Stomach (tissue), 9 donors: Measurements from ENCODE around the gene AATF. TPM values are rescaled to one million over a fixed set of nuclear protein-coding genes. Genes with fewer than 3 reads are reported as not detected.

Experiments used
- DNase-seq, 2 donors: peaks; one replicate each; pipeline versions ENCODE4 v3.0.0 to v3.0.0-alpha.2; 2013 to 2019
- H3K27ac ChIP-seq, 5 donors: fragments of 200-600 bp in 4 of 5; sonication (generic) in 4 of 5; one replicate each; pipeline ENCODE4 v1.5.1; 2013 to 2019; ENCODE audit warnings: mild to moderate bottlenecking in 1 of 5, moderate library complexity in 1 of 5
- H3K27me3 ChIP-seq, 3 donors: fragments of 200-600 bp; sonication (generic); one replicate each; pipeline ENCODE4 v1.5.1; 2017 to 2019; ENCODE audit warnings: mixed run types in 1 of 3
- H3K36me3 ChIP-seq, 4 donors: fragments of 200-600 bp; sonication (generic); 1 replicate in 3 of 4; 2 replicates in 1 of 4; pipeline ENCODE4 v1.5.1; 2016 to 2019
- H3K4me1 ChIP-seq, 4 donors: fragments of 200-600 bp; sonication (generic); one replicate each; pipeline ENCODE4 v1.5.1; 2016 to 2019
- H3K4me3 ChIP-seq, 4 donors: fragments of 200-600 bp; sonication (generic) in 3 of 4; one replicate each; pipeline ENCODE4 v1.5.1; 2016 to 2019; ENCODE audit warnings: mild to moderate bottlenecking in 1 of 4
- H3K9me3 ChIP-seq, 4 donors: fragments of 200-600 bp; sonication (generic); one replicate each; pipeline ENCODE4 v1.5.1; 2016 to 2019
- EP300 ChIP-seq: sonication (generic); formaldehyde crosslinking; IDR thresholded peaks from one replicate; pipeline ENCODE4 v1.6.1; 2017; ENCODE audit warnings: antibody characterized with exemption
- POLR2A ChIP-seq, 4 donors: fragments of 450-650 bp; IDR thresholded peaks; one replicate each; pipeline ENCODE4 v1.6.1; 2016; ENCODE audit warnings: antibody characterized with exemption in 4 of 4, control low read depth in 2 of 4, mild to moderate bottlenecking in 1 of 4, moderate library complexity in 1 of 4
- POLR2AphosphoS5 ChIP-seq, 3 donors: sonication (generic); formaldehyde crosslinking; IDR thresholded peaks; one replicate each; pipeline ENCODE4 v1.6.1; 2016; ENCODE audit warnings: antibody characterized with exemption in 3 of 3
- WGBS, 5 donors: extraction: QIAGEN DNeasy Blood & Tissue Kit in 3 of 5; methylation state at CpG; one replicate each; pipeline versions ENCODE4 v1.1.5 to v1.1.7; 2013 to 2018; 5-methylcytosine and 5-hydroxymethylcytosine counted together
- intact Hi-C: fragments of 100-400 bp; cut with DNase I; formaldehyde crosslinking; loops from one replicate; pipeline ENCODE4 v1.15.1; 2023; ENCODE audit warnings: low total_unique reads
- polyA plus RNA-seq, 3 donors: library from polyadenylated mRNA; stranded (reverse); fragments of 200-250 nt; gene quantifications; one replicate each; pipeline ENCODE4 v1.2.3, GENCODE V29; 2013
- total RNA-seq, 5 donors: library from RNA; depleted of rRNA; stranded (reverse); fragments of >200 nt; gene quantifications; one replicate each; pipeline versions ENCODE4 v1.1.0 to v1.2.3, GENCODE V29; 2014 to 2016
- TF ChIP-seq, protein P1 (sequence below), 7 experiments: fragments of 450-650 bp in 4 of 7; fragments of 200-600 bp in 3 of 7; sonication (generic) in 3 of 7; IDR thresholded peaks; one replicate each; pipeline ENCODE4 v1.5.1; 2016 to 2019; ENCODE audit warnings: antibody characterized with exemption in 7 of 7, control low read depth in 2 of 7, mild to moderate bottlenecking in 1 of 7
- donor health status: healthy with polysubstance abuse.
- donor health status: Bipolar disorder and iron deficiency.
- donor health status: healthy.

Gene AATF
- total and polyA plus RNA-seq, 8 donors, result 5.3 to 52.7 (median 24.7) TPM

DNA sequence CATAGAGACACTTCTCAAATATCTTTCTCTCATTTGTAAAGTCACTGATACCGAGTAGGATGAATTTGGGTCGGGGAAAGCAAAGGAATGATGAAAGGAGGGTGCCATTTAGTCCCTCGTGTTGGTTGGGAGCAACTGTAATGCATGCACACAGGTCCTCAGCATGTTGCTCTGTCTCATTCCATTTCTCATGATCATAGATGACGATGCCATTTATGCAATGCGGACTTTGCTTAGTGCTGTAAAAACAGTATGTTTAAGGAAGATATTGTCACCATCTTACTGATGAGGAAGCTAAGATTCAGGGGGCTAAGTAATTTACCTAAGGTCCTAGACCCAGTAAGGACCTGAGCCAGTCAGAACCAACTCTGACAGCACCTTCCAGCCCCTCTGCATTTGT is 100.1 kb downstream of the AATF start:
- H3K27me3 ChIP-seq, result no peaks in the 10 kb centered on the region
- H3K27ac ChIP-seq, result no peak overlapping the region
- WGBS, 5 donors, result 92 to 96% (median 95%) methylated on average over 5 of the region's 5 CpGs
- intact Hi-C loops, result no loop called here
- DNase-seq, result no peak
- no peaks in the 10 kb centered on the region for H3K9me3 ChIP-seq
- H3K4me3 ChIP-seq, result no peak overlapping the region
- peaks cover 0 to 12% (median 5%) of the 10 kb centered on the region in 4 donors for H3K4me1 ChIP-seq
- peaks cover 8 to 62% (median 55%) of the 10 kb centered on the region in 4 donors for H3K36me3 ChIP-seq
- no peak for TF ChIP-seq POLR2AphosphoS5 (IDR thresholded peaks at IDR 0.05)
- no peak for TF ChIP-seq EP300
- TF ChIP-seq POLR2A (IDR thresholded peaks at IDR 0.05), result no peak
- TF ChIP-seq, protein P1, sequence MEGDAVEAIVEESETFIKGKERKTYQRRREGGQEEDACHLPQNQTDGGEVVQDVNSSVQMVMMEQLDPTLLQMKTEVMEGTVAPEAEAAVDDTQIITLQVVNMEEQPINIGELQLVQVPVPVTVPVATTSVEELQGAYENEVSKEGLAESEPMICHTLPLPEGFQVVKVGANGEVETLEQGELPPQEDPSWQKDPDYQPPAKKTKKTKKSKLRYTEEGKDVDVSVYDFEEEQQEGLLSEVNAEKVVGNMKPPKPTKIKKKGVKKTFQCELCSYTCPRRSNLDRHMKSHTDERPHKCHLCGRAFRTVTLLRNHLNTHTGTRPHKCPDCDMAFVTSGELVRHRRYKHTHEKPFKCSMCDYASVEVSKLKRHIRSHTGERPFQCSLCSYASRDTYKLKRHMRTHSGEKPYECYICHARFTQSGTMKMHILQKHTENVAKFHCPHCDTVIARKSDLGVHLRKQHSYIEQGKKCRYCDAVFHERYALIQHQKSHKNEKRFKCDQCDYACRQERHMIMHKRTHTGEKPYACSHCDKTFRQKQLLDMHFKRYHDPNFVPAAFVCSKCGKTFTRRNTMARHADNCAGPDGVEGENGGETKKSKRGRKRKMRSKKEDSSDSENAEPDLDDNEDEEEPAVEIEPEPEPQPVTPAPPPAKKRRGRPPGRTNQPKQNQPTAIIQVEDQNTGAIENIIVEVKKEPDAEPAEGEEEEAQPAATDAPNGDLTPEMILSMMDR (IDR thresholded peaks at IDR 0.05), result no peak

GRCh38 chr17:37050920-37051319 is 102.2 kb downstream of the AATF start:
- Histone ChIP-seq H3K36me3 (peaks cover 8 to 64% (median 52%) of the 10 kb centered on the region in 4 donors), H3K4me3 (no peak overlapping the region), H3K4me1 (peaks cover 0 to 12% (median 5%) of the 10 kb centered on the region in 4 donors), H3K27me3 (no peaks in the 10 kb centered on the region), H3K9me3 (no peaks in the 10 kb centered on the region), H3K27ac (no peak overlapping the region)
- TF ChIP-seq EP300, result no peak
- DNase-seq, result no peak
- intact Hi-C loops, result loop anchor here (5.0 kb wide), 1 partner anchor 424 kb away; no protein-coding TSS in a partner anchor
- 84 to 96% (median 95%) methylated on average over 4 to 5 of the region's 5 CpGs for WGBS, 5 donors

DNA sequence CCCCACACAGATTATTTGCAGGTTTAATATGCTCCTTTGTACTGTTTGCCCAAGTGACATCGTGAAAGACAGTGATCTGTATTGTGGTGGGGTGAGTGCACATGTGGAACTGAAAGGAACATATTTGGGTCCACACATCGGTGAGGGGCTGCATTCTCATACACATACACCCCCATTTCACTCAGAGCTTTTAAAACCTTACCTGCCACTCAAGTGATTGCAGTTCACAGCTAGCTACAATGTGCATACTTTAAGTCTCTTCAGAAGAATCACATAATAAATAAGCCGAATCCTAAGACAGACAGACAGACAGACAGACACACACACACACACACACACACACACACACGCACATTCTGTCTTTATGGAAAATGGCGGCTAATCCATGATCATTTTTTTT is 102.6 kb downstream of the AATF start:
- peaks cover 8 to 66% (median 52%) of the 10 kb centered on the region in 4 donors for H3K36me3 ChIP-seq
- intact Hi-C loops, result loop anchor here (5.0 kb wide), 1 partner anchor 424 kb away; no protein-coding TSS in a partner anchor
- no peak overlapping the region for H3K27ac ChIP-seq
- TF ChIP-seq, protein P1 (IDR thresholded peaks at IDR 0.05), result no peak
- TF ChIP-seq POLR2AphosphoS5 (IDR thresholded peaks at IDR 0.05) (no peak), EP300 (no peak), POLR2A (IDR thresholded peaks at IDR 0.05) (no peak)
- no peaks in the 10 kb centered on the region for H3K27me3 ChIP-seq
- 86 to 94% (median 88%) methylated on average over 5 of the region's 5 CpGs for WGBS, 5 donors
- no peak overlapping the region for H3K4me3 ChIP-seq
- no peak for DNase-seq
- peaks cover 0 to 12% (median 5%) of the 10 kb centered on the region in 4 donors for H3K4me1 ChIP-seq
- no peaks in the 10 kb centered on the region for H3K9me3 ChIP-seq

DNA sequence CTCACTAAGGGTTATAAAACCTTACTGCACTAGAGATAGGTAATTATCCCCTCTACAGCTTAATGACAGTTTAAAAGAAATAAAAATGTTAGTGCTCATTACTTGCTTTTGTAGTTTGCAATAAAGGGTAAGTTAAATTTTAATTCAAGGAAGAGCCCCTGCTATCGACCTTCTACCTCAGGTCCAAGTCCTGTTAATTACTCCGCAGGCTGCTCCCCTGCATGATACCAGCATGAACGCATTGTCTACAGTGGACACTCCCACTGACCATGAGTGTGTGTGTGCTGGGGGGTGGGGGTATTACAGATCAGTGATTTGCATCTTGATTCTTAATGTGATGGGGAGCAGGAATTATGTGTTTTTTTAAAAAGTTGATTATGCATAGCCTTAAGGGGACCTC is 103.1 kb downstream of the AATF start:
- intact Hi-C loops, result loop anchor here (5.0 kb wide), 1 partner anchor 425 kb away; no protein-coding TSS in a partner anchor
- no peaks in the 10 kb centered on the region for H3K9me3 ChIP-seq
- no peak for DNase-seq
- no peak for TF ChIP-seq EP300
- WGBS, 5 donors, result 84 to 94% (median 90%) methylated on average over 3 of the region's 3 CpGs
- no peak overlapping the region for H3K4me3 ChIP-seq
- H3K27me3 ChIP-seq, result no peaks in the 10 kb centered on the region
- H3K4me1 ChIP-seq, result peaks cover 0 to 12% (median 5%) of the 10 kb centered on the region in 4 donors
- peaks cover 13 to 71% (median 54%) of the 10 kb centered on the region in 4 donors for H3K36me3 ChIP-seq
- no peak overlapping the region for H3K27ac ChIP-seq

GRCh38 chr17:37052450-37052849 is 103.7 kb downstream of the AATF start:
- no peak for DNase-seq
- 84 to 91% (median 87%) methylated on average over 6 of the region's 6 CpGs for WGBS, 5 donors
- Histone ChIP-seq H3K9me3 (no peaks in the 10 kb centered on the region), H3K4me1 (peaks cover 0 to 10% (median 4%) of the 10 kb centered on the region in 4 donors), H3K4me3 (no peak overlapping the region), H3K36me3 (peaks cover 15 to 77% (median 59%) of the 10 kb centered on the region in 4 donors), H3K27ac (no peak overlapping the region), H3K27me3 (no peaks in the 10 kb centered on the region)
- TF ChIP-seq POLR2AphosphoS5 (IDR thresholded peaks at IDR 0.05), result no peak
- TF ChIP-seq POLR2A (IDR thresholded peaks at IDR 0.05), result no peak
- no peak for TF ChIP-seq EP300
- TF ChIP-seq, protein P1 (IDR thresholded peaks at IDR 0.05), result no peak
- intact Hi-C loops, result loop anchor here (5.0 kb wide), 1 partner anchor 425 kb away; no protein-coding TSS in a partner anchor
